ENCODE data around the gene CDCA4.

GRCh38 chr14:105055736-105056302, 34.9 kb upstream of the CDCA4 start:
- TF ChIP-seq ATF7 (IDR thresholded peaks at IDR 0.05; ENCODE audit: low read depth) = no peak
- TF ChIP-seq, protein P1, sequence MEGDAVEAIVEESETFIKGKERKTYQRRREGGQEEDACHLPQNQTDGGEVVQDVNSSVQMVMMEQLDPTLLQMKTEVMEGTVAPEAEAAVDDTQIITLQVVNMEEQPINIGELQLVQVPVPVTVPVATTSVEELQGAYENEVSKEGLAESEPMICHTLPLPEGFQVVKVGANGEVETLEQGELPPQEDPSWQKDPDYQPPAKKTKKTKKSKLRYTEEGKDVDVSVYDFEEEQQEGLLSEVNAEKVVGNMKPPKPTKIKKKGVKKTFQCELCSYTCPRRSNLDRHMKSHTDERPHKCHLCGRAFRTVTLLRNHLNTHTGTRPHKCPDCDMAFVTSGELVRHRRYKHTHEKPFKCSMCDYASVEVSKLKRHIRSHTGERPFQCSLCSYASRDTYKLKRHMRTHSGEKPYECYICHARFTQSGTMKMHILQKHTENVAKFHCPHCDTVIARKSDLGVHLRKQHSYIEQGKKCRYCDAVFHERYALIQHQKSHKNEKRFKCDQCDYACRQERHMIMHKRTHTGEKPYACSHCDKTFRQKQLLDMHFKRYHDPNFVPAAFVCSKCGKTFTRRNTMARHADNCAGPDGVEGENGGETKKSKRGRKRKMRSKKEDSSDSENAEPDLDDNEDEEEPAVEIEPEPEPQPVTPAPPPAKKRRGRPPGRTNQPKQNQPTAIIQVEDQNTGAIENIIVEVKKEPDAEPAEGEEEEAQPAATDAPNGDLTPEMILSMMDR (IDR thresholded peaks at IDR 0.05 in 2 of 3, conservative IDR thresholded peaks at IDR 0.05 in 1 of 3; ENCODE audit: control insufficient read depth in 2 of 3, extremely low read depth in 1 of 3, insufficient read depth in 1 of 3, low read depth in 3 of 3, low read length in 3 of 3) = no peak
- no peak for TF ChIP-seq EZH2 (IDR thresholded peaks at IDR 0.05; ENCODE audit: borderline replicate concordance, control insufficient read depth, low read depth, low read length)
- TF ChIP-seq TARDBP (IDR thresholded peaks at IDR 0.05; ENCODE audit: borderline replicate concordance) = no peak
- TF ChIP-seq, protein P2, sequence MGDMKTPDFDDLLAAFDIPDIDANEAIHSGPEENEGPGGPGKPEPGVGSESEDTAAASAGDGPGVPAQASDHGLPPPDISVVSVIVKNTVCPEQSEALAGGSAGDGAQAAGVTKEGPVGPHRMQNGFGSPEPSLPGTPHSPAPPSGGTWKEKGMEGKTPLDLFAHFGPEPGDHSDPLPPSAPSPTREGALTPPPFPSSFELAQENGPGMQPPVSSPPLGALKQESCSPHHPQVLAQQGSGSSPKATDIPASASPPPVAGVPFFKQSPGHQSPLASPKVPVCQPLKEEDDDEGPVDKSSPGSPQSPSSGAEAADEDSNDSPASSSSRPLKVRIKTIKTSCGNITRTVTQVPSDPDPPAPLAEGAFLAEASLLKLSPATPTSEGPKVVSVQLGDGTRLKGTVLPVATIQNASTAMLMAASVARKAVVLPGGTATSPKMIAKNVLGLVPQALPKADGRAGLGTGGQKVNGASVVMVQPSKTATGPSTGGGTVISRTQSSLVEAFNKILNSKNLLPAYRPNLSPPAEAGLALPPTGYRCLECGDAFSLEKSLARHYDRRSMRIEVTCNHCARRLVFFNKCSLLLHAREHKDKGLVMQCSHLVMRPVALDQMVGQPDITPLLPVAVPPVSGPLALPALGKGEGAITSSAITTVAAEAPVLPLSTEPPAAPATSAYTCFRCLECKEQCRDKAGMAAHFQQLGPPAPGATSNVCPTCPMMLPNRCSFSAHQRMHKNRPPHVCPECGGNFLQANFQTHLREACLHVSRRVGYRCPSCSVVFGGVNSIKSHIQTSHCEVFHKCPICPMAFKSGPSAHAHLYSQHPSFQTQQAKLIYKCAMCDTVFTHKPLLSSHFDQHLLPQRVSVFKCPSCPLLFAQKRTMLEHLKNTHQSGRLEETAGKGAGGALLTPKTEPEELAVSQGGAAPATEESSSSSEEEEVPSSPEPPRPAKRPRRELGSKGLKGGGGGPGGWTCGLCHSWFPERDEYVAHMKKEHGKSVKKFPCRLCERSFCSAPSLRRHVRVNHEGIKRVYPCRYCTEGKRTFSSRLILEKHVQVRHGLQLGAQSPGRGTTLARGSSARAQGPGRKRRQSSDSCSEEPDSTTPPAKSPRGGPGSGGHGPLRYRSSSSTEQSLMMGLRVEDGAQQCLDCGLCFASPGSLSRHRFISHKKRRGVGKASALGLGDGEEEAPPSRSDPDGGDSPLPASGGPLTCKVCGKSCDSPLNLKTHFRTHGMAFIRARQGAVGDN (IDR thresholded peaks at IDR 0.05) = no peak
- peak; percentile 52 for TF ChIP-seq POLR2A (IDR thresholded peaks at IDR 0.05; ENCODE audit: low read depth, low read length)
- TF ChIP-seq RCOR1 (conservative IDR thresholded peaks at IDR 0.05; ENCODE audit: low read depth, low read length) = no peak

All from GM12878 (cell line).